Thyroid gland (tissue), 4 donors: ENCODE measurements around the gene SLC43A3. TPM values are rescaled to one million over a fixed set of nuclear protein-coding genes. Genes with fewer than 3 reads are reported as not detected.

Experiments used
- DNase-seq, 2 donors: peaks; one replicate each; pipeline ENCODE4 v3.0.0-alpha.2; 2019
- H3K27ac ChIP-seq, 3 donors: fragments of 200-600 bp; sonication (generic); 1 replicate in 2 of 3; 2 replicates in 1 of 3; pipeline ENCODE4 v1.5.1; 2016 to 2019; ENCODE audit warnings: mild to moderate bottlenecking in 1 of 3, moderate library complexity in 1 of 3
- H3K27me3 ChIP-seq: fragments of 200-600 bp; sonication (generic); one replicate; pipeline ENCODE4 v1.5.1; 2019
- H3K36me3 ChIP-seq, 2 donors: fragments of 200-600 bp; sonication (generic); one replicate each; pipeline ENCODE4 v1.5.1; 2016 to 2019
- H3K4me1 ChIP-seq, 2 donors: fragments of 200-600 bp; sonication (generic); one replicate each; pipeline ENCODE4 v1.5.1; 2017 to 2019
- H3K4me3 ChIP-seq, 3 donors: fragments of 200-600 bp; sonication (generic); replicated peaks in 1 of 3; 1 replicate in 2 of 3; 2 replicates in 1 of 3; pipeline ENCODE4 v1.5.1; 2016; ENCODE audit warnings: mild to moderate bottlenecking in 1 of 3
- H3K9me3 ChIP-seq: fragments of 200-600 bp; sonication (generic); one replicate; pipeline ENCODE4 v1.5.1; 2017
- CTCF ChIP-seq, 6 experiments: fragments of 200-600 bp in 3 of 6; fragments of 450-650 bp in 3 of 6; sonication (generic) in 3 of 6; IDR thresholded peaks; one replicate each; pipeline ENCODE4 v1.5.1; 2016 to 2019; ENCODE audit warnings: antibody characterized with exemption in 6 of 6, mild to moderate bottlenecking in 2 of 6, inconsistent platforms in 1 of 6, moderate library complexity in 1 of 6
- POLR2A ChIP-seq, 2 donors: fragments of 450-650 bp; IDR thresholded peaks; one replicate each; pipeline ENCODE4 v1.6.1; 2017; ENCODE audit warnings: antibody characterized with exemption in 2 of 2, mild to moderate bottlenecking in 2 of 2, moderate library complexity in 1 of 2
- WGBS, 2 donors: methylation state at CpG; one replicate each; pipeline ENCODE4 v1.1.5; 2017; 5-methylcytosine and 5-hydroxymethylcytosine counted together
- intact Hi-C: fragments of 100-400 bp; cut with DNase I; formaldehyde crosslinking; loops from one replicate; pipeline ENCODE4 v1.15.1; 2023
- small RNA-seq: library from RNA; depleted of rRNA; stranded (forward); fragments of <200 nt; gene quantifications from one replicate; pipeline ENCODE3, GENCODE V24; 2016
- total RNA-seq, 4 donors: library from RNA; depleted of rRNA; stranded (reverse); fragments of >200 nt; gene quantifications; one replicate each; pipeline ENCODE4 v1.2.3, GENCODE V29; 2016

Gene SLC43A3
- total RNA-seq, 4 donors from 2014 or later: 124 to 321 (median 218) TPM

GRCh38 chr11:57357856-57358255, 69.1 kb downstream of the SLC43A3 start:
- Histone ChIP-seq H3K27me3 (no peaks in the 10 kb centered on the region), H3K4me1 (no peaks in the 10 kb centered on the region), H3K9me3 (no peaks in the 10 kb centered on the region), H3K27ac (no peak overlapping the region), H3K4me3 (no peak overlapping the region), H3K36me3 (no peaks in the 10 kb centered on the region)
- no peak for TF ChIP-seq POLR2A (IDR thresholded peaks at IDR 0.05)
- TF ChIP-seq CTCF (IDR thresholded peaks at IDR 0.05): no peak
- DNase-seq: no peak
- WGBS, 2 donors: 49 to 52% methylated on average over 6 of the region's 6 CpGs
- intact Hi-C loops: no loop called here

- intact Hi-C loops: no loop called here
- WGBS, 2 donors: 90 to 96% methylated on average over 3 of the region's 3 CpGs
- no peak overlapping the region for H3K27ac ChIP-seq
- no peak overlapping the region for H3K4me3 ChIP-seq
- no peaks in the 10 kb centered on the region for H3K9me3 ChIP-seq
- TF ChIP-seq CTCF (IDR thresholded peaks at IDR 0.05) (no peak), POLR2A (IDR thresholded peaks at IDR 0.05) (no peak)
- DNase-seq: no peak
- H3K4me1 ChIP-seq: no peaks in the 10 kb centered on the region
- no peaks in the 10 kb centered on the region for H3K36me3 ChIP-seq
- H3K27me3 ChIP-seq: no peaks in the 10 kb centered on the region
These were observed 69.6 kb downstream of the SLC43A3 start for GRCh38 chr11:57357310-57357709.

Small RNA genes lying within 50 kb of the gene (small RNA-seq; reads per million reads assigned to genes)
- gene RNA5SP341: not detected

Other genes starting within 250 kb of the SLC43A3 start
- under 1 TPM in 2 of 4 donors, not detected in 2; 0.11 to 0.29 TPM for gene LRRC55, start 245.2 kb downstream of the SLC43A3 start, total RNA-seq
- 1 to 10 TPM; 4.4 to 6.1 (median 4.8) TPM for gene APLNR, start 189.9 kb downstream of the SLC43A3 start, total RNA-seq
- 100 to 1,000 TPM in 1 of 4 donors, 10 to 100 TPM in 3; 52.3 to 106 (median 85.2) TPM for gene TNKS1BP1, start 102.2 kb downstream of the SLC43A3 start, total RNA-seq
- 10 to 100 TPM; 70.0 to 86.5 (median 78.1) TPM for gene SSRP1, start 91.2 kb downstream of the SLC43A3 start, total RNA-seq
- gene P2RX3, start 88.8 kb downstream of the SLC43A3 start, total RNA-seq: not detected
- not detected for gene PRG3, start 46.0 kb downstream of the SLC43A3 start, total RNA-seq
- under 1 TPM in 3 of 4 donors, not detected in 1; 0.22 to 0.94 (median 0.71) TPM for gene PRG2, start 36.5 kb downstream of the SLC43A3 start, total RNA-seq
- gene RTN4RL2, start 33.4 kb upstream of the SLC43A3 start, total RNA-seq: 10 to 100 TPM; 11.2 to 27.6 (median 17.1) TPM
- 10 to 100 TPM; 20.3 to 64.1 (median 28.8) TPM for gene SLC43A1, start 88.6 kb upstream of the SLC43A3 start, total RNA-seq
- gene TIMM10, start 103.6 kb upstream of the SLC43A3 start, total RNA-seq: 10 to 100 TPM; 29.8 to 43.7 (median 37.4) TPM
- not detected for gene SMTNL1, start 110.5 kb upstream of the SLC43A3 start, total RNA-seq
- gene UBE2L6, start 140.6 kb upstream of the SLC43A3 start, total RNA-seq: 10 to 100 TPM; 30.8 to 41.7 (median 38.8) TPM
- gene SERPING1, start 170.6 kb upstream of the SLC43A3 start, total RNA-seq: 100 to 1,000 TPM; 107 to 343 (median 196) TPM
- gene YPEL4, start 222.8 kb upstream of the SLC43A3 start, total RNA-seq: 1 to 10 TPM in 2 of 4 donors, not detected in 2; 1.1 to 1.7 TPM
- 10 to 100 TPM; 10.7 to 15.9 (median 14.1) TPM for gene CLP1, start 230.6 kb upstream of the SLC43A3 start, total RNA-seq
- gene ZDHHC5, start 241.0 kb upstream of the SLC43A3 start, total RNA-seq: 10 to 100 TPM; 55.5 to 77.5 (median 71.6) TPM